Fibroblast of lung (primary cell): ENCODE measurements around the gene CHRM4. TPM values are rescaled to one million over a fixed set of nuclear protein-coding genes. Genes with fewer than 3 reads are reported as not detected.

Experiments used
- DNase-seq, 2 donors: peaks; one replicate each; pipeline versions ENCODE4 v3.0.0 to v3.0.0-alpha.2; 2010; ENCODE audit warnings: low read depth in 2 of 2
- H2AFZ ChIP-seq: 2 replicates; pipeline ENCODE4 v1.5.1; 2012; ENCODE audit warnings: low read length, control low read depth, inconsistent platforms
- H3K27ac ChIP-seq: 2 replicates; pipeline ENCODE4 v1.5.1; 2011; ENCODE audit warnings: low read length, control low read depth; ENCODE audit not compliant: insufficient read depth
- H3K27me3 ChIP-seq: 2 replicates; pipeline ENCODE4 v1.5.1; 2011; ENCODE audit warnings: mild to moderate bottlenecking, low read length; ENCODE audit not compliant: control insufficient read depth, insufficient read depth
- H3K36me3 ChIP-seq: 2 replicates; pipeline ENCODE4 v1.5.1; 2011; ENCODE audit warnings: low read length; ENCODE audit not compliant: control insufficient read depth, insufficient read depth
- H3K4me1 ChIP-seq: 2 replicates; pipeline ENCODE4 v1.5.1; 2011; ENCODE audit warnings: low read length; ENCODE audit not compliant: control insufficient read depth, insufficient read depth; ENCODE audit errors: extremely low read depth
- H3K4me2 ChIP-seq: 2 replicates; pipeline ENCODE4 v1.5.1; 2011; ENCODE audit warnings: low read length, control low read depth; ENCODE audit not compliant: insufficient read depth; ENCODE audit errors: extremely low read depth
- H3K4me3 ChIP-seq, 4 experiments: fragments of 200-600 bp in 1 of 4; sonication (generic) in 1 of 4; replicated peaks in 1 of 4; 2 replicates each; pipeline ENCODE4 v1.5.1; 2011 to 2016; ENCODE audit warnings: low read length in 4 of 4, low read depth in 3 of 4, mild to moderate bottlenecking in 3 of 4, control low read depth in 2 of 4, inconsistent platforms in 1 of 4, mixed read lengths in 1 of 4; ENCODE audit not compliant: insufficient read depth in 1 of 4; ENCODE audit errors: control extremely low read depth in 1 of 4
- H3K79me2 ChIP-seq: 2 replicates; pipeline ENCODE4 v1.5.1; 2012; ENCODE audit warnings: mild to moderate bottlenecking, low read length, inconsistent platforms; ENCODE audit not compliant: control insufficient read depth, insufficient read depth
- H3K9ac ChIP-seq: 2 replicates; pipeline ENCODE4 v1.5.1; 2011; ENCODE audit warnings: mild to moderate bottlenecking, low read length, control low read depth; ENCODE audit not compliant: insufficient read depth
- H3K9me3 ChIP-seq: 2 replicates; pipeline ENCODE4 v1.5.1; 2012; ENCODE audit warnings: low read depth, low read length; ENCODE audit not compliant: control insufficient read depth, insufficient read depth
- H4K20me1 ChIP-seq: 2 replicates; pipeline ENCODE4 v1.5.1; 2011; ENCODE audit warnings: low read length; ENCODE audit not compliant: control insufficient read depth, insufficient read depth; ENCODE audit errors: extremely low read depth
- EZH2 ChIP-seq: IDR thresholded peaks from 2 replicates; pipeline ENCODE4 v1.5.1; 2012; ENCODE audit warnings: low read length, control low read depth, mild to moderate bottlenecking; ENCODE audit errors: missing control alignments
- polyA plus RNA-seq, 2 donors: library from polyadenylated mRNA; depleted of rRNA in 1 of 2; stranded (reverse) in 1 of 2; unstranded in 1 of 2; fragments of >200 nt; gene quantifications; 2 replicates each; pipeline ENCODE4 v1.2.1, GENCODE V29; 2011 to 2012; ENCODE audit warnings: missing spikeins in 1 of 2
- total RNA-seq: library from RNA; depleted of rRNA; stranded (reverse); fragments of >200 nt; gene quantifications from 2 replicates; pipeline ENCODE4 v1.2.1, GENCODE V29; 2014
- TF ChIP-seq, protein P1 (sequence below), 2 donors: IDR thresholded peaks in 1 of 2; conservative IDR thresholded peaks in 1 of 2; 1 replicate in 1 of 2; 2 replicates in 1 of 2; pipeline ENCODE4 v1.5.1; 2011 to 2012; ENCODE audit warnings: low read length in 2 of 2, control low read depth in 1 of 2, inconsistent platforms in 1 of 2, low read depth in 1 of 2, mild to moderate bottlenecking in 1 of 2

CHRM4 gene
- total and polyA plus RNA-seq, 2 donors (not counting 1 experiment from before 2014, with no cell fraction given): 0.05 TPM; not detected in 1

DNA sequence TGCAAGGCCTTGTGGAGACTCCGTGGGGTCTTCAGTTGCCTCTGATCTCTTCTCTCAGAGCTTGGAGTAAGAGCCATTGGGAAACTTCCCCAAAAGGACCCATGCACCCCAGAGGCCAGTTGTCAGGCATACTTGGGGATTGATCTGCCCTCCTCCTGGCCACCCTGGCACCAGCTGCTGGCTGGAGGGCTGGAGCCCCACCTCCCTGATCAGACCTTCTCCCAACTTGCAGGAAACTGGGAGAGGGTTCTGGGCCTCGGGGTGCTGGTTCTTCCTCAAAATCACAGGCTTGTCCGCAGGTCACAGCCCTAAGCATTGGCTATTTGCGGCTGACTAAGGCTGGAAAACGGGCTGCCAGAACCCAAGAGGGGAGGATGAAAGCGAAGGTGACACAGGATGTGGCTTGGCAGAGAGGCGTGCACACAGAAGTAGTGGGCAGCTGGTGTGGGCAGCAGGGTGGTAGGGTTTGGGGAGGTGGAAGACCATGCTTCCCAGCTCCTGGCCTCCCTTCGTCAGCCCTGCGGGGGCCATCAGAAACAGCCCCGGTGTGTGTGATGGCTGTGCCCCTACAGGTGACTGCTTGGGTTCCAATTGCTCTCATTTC, 45.6 kb downstream of the CHRM4 start:
- Histone ChIP-seq H3K4me3 (no peak overlapping the region), H3K4me1 (peaks cover 9% of the 10 kb centered on the region), H3K4me2 (no peak overlapping the region), H3K79me2 (peaks cover 12% of the 10 kb centered on the region), H3K27me3 (peaks cover 11% of the 10 kb centered on the region), H3K27ac (no peak overlapping the region), H3K9ac (no peak overlapping the region), H3K36me3 (no peaks in the 10 kb centered on the region), H4K20me1 (no peaks in the 10 kb centered on the region), H2AFZ (no peak overlapping the region), H3K9me3 (no peaks in the 10 kb centered on the region)
- no peak for DNase-seq
- TF ChIP-seq, protein P1, sequence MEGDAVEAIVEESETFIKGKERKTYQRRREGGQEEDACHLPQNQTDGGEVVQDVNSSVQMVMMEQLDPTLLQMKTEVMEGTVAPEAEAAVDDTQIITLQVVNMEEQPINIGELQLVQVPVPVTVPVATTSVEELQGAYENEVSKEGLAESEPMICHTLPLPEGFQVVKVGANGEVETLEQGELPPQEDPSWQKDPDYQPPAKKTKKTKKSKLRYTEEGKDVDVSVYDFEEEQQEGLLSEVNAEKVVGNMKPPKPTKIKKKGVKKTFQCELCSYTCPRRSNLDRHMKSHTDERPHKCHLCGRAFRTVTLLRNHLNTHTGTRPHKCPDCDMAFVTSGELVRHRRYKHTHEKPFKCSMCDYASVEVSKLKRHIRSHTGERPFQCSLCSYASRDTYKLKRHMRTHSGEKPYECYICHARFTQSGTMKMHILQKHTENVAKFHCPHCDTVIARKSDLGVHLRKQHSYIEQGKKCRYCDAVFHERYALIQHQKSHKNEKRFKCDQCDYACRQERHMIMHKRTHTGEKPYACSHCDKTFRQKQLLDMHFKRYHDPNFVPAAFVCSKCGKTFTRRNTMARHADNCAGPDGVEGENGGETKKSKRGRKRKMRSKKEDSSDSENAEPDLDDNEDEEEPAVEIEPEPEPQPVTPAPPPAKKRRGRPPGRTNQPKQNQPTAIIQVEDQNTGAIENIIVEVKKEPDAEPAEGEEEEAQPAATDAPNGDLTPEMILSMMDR (conservative IDR thresholded peaks at IDR 0.05 in 1 of 2, IDR thresholded peaks at IDR 0.05 in 1 of 2; ENCODE audit: low read depth in 1 of 2, low read length in 2 of 2): no peak
- TF ChIP-seq EZH2: no peak

GRCh38 chr11:46345131-46345597, 46.4 kb downstream of the CHRM4 start:
- Histone ChIP-seq H2AFZ (no peak overlapping the region), H3K4me3 (no peak overlapping the region), H3K36me3 (no peaks in the 10 kb centered on the region), H3K27ac (no peak overlapping the region), H3K79me2 (peaks cover 12% of the 10 kb centered on the region), H4K20me1 (no peaks in the 10 kb centered on the region), H3K9ac (no peak overlapping the region), H3K4me1 (peaks cover 9% of the 10 kb centered on the region), H3K4me2 (no peak overlapping the region), H3K9me3 (no peaks in the 10 kb centered on the region), H3K27me3 (peaks cover 15% of the 10 kb centered on the region)
- TF ChIP-seq EZH2: no peak
- TF ChIP-seq, protein P1 (conservative IDR thresholded peaks at IDR 0.05 in 1 of 2, IDR thresholded peaks at IDR 0.05 in 1 of 2; ENCODE audit: low read depth in 1 of 2, low read length in 2 of 2): no peak
- DNase-seq: no peak

DNA sequence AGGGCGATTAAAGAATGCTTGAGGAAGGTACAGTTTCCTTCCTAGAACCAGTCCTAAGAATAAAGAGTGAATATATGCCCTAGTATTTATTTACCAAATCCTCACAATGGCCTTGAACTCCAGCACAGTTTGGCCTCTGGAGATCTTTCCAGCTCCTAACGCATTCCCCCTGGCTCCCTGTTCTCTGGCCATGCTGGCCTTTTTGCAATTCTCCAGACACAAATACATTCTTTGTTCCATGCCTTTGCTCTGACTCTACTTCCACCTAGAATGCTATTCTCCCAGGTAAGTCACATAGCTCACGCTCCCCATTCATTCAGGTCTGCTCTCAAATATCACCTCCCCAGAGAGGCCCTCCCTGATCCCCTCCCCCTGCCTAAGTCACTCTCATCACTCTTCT, 48.1 kb downstream of the CHRM4 start:
- Histone ChIP-seq H3K27me3 (peaks cover 17% of the 10 kb centered on the region), H3K79me2 (peaks cover 8% of the 10 kb centered on the region), H3K9ac (no peak overlapping the region), H3K4me1 (peaks cover 7% of the 10 kb centered on the region), H4K20me1 (no peaks in the 10 kb centered on the region), H3K36me3 (no peaks in the 10 kb centered on the region), H3K9me3 (no peaks in the 10 kb centered on the region), H3K4me2 (no peak overlapping the region), H2AFZ (no peak overlapping the region), H3K4me3 (no peak overlapping the region), H3K27ac (no peak overlapping the region)
- DNase-seq: no peak
- TF ChIP-seq, protein P1 (conservative IDR thresholded peaks at IDR 0.05 in 1 of 2, IDR thresholded peaks at IDR 0.05 in 1 of 2; ENCODE audit: low read depth in 1 of 2, low read length in 2 of 2): no peak
- no peak for TF ChIP-seq EZH2
